ENCODE data around the gene ZMYND11.

Gene ZMYND11

GRCh38 chr10:191703-192518 is 56.7 kb downstream of the ZMYND11 start:
- no peak for DNase-seq (ENCODE audit: low read depth, low spot score)

- DNase-seq (ENCODE audit: low read depth, low spot score), result no peak
Measured at GRCh38 chr10:194281-194680, 59.0 kb downstream of the ZMYND11 start.

GRCh38 chr10:200405-200804 is 65.2 kb downstream of the ZMYND11 start:
- no peak for DNase-seq (ENCODE audit: low read depth, low spot score)

- DNase-seq (ENCODE audit: low read depth, low spot score), result no peak
Measured at GRCh38 chr10:201328-201771, 66.1 kb downstream of the ZMYND11 start.

GRCh38 chr10:208616-209015 is 73.4 kb downstream of the ZMYND11 start:
- DNase-seq (ENCODE audit: low read depth, low spot score), result no peak

GRCh38 chr10:209357-209756 is 74.1 kb downstream of the ZMYND11 start:
- DNase-seq (ENCODE audit: low read depth, low spot score), result no peak

GRCh38 chr10:210297-210696 is 75.0 kb downstream of the ZMYND11 start:
- DNase-seq (ENCODE audit: low read depth, low spot score), result no peak

- DNase-seq (ENCODE audit: low read depth, low spot score), result no peak
Measured at GRCh38 chr10:215444-215843, 80.2 kb downstream of the ZMYND11 start.

GRCh38 chr10:218798-219197 is 83.5 kb downstream of the ZMYND11 start:
- no peak for DNase-seq (ENCODE audit: low read depth, low spot score)

- no peak for DNase-seq (ENCODE audit: low read depth, low spot score)
Measured at GRCh38 chr10:219731-220472, 84.6 kb downstream of the ZMYND11 start.

- DNase-seq (ENCODE audit: low read depth, low spot score), result no peak
Measured at GRCh38 chr10:224571-224970, 89.3 kb downstream of the ZMYND11 start.

- DNase-seq (ENCODE audit: low read depth, low spot score), result no peak
Measured at GRCh38 chr10:226018-226417, 90.8 kb downstream of the ZMYND11 start.

- DNase-seq (ENCODE audit: low read depth, low spot score), result no peak
Measured at GRCh38 chr10:227014-227413, 91.8 kb downstream of the ZMYND11 start.

GRCh38 chr10:228366-228765 is 93.1 kb downstream of the ZMYND11 start:
- no peak for DNase-seq (ENCODE audit: low read depth, low spot score)

- DNase-seq (ENCODE audit: low read depth, low spot score), result no peak
Measured at GRCh38 chr10:230758-231157, 95.5 kb downstream of the ZMYND11 start.

- no peak for DNase-seq (ENCODE audit: low read depth, low spot score)
Measured at GRCh38 chr10:232061-232460, 96.8 kb downstream of the ZMYND11 start.

- no peak for DNase-seq (ENCODE audit: low read depth, low spot score)
Measured at GRCh38 chr10:232878-233277, 97.6 kb downstream of the ZMYND11 start.

- DNase-seq (ENCODE audit: low read depth, low spot score), result no peak
Measured at GRCh38 chr10:234708-235406, 99.6 kb downstream of the ZMYND11 start.

GRCh38 chr10:235915-236314 is 100.7 kb downstream of the ZMYND11 start:
- DNase-seq (ENCODE audit: low read depth, low spot score), result no peak

- DNase-seq (ENCODE audit: low read depth, low spot score), result no peak
Measured at GRCh38 chr10:239109-239508, 103.9 kb downstream of the ZMYND11 start.

GRCh38 chr10:241451-241850 is 106.2 kb downstream of the ZMYND11 start:
- no peak for DNase-seq (ENCODE audit: low read depth, low spot score)

- DNase-seq (ENCODE audit: low read depth, low spot score), result no peak
Measured at GRCh38 chr10:241966-242643, 106.8 kb downstream of the ZMYND11 start.
